ENCODE data around the gene PGA3.
"Not testable (repeated sequence)": the region's sequence is repeated elsewhere in the genome, so short reads cannot be mapped to it uniquely, and the experiment has no call there.

Gene PGA3

DNA sequence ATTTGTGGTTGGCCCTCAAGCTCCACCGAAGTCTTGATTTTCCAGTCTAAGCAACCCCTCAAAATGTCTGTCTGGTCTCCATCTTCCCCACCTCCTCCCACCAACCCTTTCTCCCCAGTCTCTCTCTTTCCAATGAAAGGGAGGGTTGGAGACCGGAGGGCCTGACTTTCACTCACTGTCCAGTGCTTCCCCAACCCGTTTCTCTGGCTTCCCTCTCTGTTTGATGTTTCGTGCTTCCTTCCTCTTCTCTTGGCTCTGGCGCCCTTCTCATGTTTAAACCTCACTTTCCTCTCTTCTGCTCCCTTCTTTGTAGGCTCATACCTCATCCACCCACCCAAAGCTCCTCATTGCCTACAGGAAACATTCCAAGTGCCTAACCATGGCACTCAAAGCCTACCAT lies 31.0 kb upstream of the PGA3 start:
- no peak for DNase-seq

DNA sequence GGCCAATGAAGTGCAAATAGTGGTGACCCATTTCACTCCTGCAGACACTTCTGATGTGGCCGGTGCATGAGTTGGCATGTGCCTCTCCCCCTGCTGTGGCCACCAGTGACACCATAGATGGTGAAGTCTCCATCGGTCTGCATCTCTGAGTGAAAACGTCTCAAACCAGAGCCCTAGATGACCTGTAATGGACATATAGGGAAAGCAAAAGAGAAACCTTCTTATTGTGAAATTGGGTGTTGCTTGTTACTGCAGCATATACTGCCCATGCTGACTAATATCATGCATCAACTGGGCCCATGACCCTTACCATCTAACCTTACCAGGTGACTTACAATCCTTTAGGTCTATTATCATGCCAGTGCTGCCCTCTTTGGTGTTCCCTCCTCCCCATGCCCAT lies 30.4 kb upstream of the PGA3 start:
- no peak for DNase-seq

DNA sequence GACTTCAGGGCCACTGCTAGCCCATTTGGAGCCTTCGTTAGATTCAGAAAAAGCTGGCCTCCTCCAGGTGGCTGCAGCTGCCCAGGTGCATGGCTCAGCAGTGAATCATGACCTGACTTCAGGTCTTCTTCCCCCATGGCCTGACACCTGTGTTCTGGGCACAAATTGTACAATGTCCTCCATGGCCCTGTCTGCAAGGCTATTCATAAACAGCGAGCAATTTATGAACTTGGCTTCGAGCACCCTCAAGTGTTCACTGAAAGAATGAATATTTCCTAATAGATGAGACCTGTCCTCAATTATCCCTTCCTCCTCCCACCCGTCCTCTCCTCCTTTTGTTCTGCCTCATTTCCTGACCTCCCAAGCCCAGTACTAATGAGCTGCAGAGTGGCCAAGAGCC lies 29.9 kb upstream of the PGA3 start:
- no peak for DNase-seq

DNA sequence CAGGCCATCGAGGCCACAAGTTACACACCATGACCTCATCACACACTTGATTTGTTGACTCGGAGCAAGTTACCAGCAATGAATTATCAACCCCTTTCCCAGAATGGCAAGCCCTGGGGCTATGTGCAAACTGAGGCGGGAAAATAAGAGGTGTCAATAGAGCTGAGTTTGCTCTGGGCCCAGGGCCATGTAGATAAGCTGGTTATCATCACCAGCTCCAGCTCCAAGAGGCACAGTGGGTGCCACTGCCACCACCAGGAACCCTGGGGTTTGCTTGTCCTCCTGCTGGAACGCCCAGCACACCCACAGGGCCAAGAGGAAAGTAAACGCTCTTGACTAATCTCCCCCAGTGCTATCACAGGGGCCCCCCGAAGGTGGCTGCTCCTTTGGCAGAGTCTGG lies 29.0 kb upstream of the PGA3 start:
- no peak for DNase-seq

DNA sequence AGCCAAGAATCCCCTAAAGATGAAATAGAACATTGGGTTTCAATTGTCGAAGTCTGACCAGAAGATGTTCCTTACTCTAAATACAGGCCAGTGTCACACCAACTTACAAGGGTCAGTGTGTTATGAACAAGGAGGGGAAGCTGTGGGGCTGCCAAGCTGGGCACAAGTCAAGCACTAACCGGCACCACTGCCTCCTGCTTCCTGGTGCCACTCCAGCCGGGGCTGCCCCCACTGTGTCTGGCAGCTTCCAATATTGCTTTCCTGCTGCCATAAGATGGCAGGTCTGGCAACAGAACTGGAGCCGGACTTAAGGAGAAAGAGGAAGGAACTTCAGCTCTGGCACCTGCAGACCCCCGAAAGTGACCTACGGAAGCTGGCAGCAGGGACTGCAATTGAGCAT lies 28.4 kb upstream of the PGA3 start:
- no peak for DNase-seq

DNA sequence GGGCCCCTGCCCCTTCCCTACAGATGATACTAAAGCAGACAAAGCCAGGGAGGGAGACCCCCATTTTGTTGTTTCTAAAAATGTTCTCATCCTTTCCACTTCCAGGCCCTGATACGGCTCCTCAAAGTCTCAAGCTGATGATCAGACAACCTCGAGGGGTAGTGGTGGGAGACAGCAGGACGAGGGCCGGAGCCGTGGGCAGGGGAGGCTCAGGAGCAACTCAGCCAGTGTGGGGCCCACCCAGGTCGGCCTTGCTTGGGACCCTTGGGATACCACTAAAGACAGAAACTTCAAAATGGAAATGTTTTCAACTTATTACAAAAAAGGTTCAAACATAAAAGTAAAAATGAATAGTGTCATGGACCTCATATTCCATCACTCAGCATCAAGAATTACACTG lies 26.9 kb upstream of the PGA3 start:
- no peak for DNase-seq

DNA sequence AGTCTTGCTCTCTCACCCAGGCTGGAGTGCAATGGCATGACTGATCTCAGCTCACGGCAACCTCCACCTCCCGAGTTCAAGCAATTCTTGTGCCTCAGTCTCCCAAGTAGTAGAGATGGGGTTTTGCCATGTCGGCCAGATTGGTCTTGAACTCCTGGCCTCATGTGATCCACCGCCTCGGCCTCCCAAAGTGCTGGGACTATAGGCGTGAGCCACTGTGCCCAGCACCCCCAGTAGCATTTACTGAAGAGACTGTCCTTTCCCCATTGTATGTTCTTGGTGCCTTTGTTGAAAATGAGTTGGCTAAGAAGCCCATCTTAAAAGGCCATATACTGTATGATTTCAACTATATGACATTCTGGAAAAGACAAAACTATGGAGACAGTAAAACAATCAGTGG lies 23.1 kb upstream of the PGA3 start:
- not testable (repeated sequence) for DNase-seq

DNA sequence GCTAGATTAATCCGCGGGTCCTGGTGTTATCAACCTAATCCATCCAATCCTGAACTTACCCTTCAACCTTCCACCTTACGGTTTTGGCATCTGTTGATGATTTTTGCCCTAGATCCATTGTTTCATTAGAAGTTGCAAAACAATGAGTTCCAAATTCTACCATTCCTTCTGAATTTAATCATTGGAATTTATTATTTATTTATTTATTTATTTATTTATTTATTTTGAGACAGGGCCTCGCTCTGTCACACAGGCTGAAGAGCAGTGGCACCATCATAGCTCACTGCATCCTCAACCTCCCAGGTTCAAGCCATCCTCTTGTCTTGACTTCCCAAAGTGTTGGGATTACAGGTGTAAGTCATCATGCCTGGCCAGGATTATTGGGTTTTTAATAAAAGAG lies 21.8 kb upstream of the PGA3 start:
- no peak for DNase-seq

DNA sequence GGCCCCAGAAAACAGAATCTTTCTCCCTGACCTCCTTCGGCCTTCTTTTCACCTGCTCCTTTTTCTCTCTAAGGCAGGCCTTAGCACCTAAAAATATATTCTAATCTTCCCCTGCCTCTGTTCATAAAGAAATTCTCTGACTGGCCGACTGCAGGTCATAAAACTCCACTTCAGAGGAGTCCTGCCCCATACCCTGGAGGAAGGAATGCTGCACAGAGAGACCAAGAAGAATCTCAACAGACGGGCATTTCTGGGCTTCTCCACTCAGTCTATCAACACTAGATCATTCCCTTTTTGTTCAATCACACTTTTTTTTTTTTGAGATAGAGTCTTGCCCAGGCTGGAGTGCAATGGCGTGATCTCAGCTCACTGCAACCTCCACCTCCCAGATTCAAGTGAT lies 19.7 kb upstream of the PGA3 start:
- DNase-seq = no peak

DNA sequence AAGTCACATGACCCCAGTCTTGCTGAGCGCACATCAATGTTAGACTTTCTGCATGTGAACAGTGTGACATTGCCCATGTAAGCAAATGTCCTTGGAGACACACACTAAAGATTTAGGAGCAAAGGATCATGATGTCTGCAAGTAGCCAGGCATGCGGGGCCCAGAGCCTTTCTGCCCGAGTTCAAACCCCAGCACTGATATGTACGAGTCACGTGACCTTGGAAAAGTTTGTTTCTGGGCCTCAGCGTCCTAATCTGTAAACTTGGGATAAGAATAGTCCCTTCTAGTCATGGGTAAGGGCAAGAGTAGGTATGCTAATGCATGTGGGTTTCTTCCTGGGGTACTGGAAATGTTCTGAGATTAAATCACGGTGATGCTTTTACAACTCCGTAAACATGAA lies 16.8 kb upstream of the PGA3 start:
- DNase-seq = no peak

DNA sequence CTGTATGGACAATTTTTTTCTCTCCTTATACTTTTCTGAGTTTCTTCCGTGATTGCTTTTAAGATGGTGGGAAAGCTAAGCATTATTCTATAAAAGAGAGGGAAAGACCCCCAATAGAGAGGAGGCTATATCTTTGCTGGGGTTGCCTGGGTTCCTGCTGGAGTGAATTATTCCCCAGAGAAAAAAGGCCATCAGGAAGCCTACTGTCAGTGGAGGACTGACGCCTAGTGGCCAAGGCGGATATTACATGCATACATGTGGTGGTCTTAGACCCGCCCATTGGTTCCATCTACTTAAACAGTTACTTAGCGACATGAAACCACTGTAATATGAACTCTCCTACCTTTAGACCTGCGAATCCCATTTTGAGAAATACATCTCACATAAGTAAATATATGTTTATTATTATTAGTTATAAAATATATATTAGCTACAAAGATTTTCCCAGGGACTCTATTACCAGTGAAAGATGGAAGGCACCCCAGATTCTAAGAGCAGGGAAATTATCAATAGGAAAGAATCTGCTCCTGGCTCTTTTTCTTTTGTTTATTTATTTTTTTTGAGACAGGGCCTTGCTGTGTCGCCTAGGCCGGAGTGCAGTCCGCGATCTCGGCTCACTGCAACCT lies 15.7 kb upstream of the PGA3 start:
- DNase-seq = peak; percentile 70 to 82

DNA sequence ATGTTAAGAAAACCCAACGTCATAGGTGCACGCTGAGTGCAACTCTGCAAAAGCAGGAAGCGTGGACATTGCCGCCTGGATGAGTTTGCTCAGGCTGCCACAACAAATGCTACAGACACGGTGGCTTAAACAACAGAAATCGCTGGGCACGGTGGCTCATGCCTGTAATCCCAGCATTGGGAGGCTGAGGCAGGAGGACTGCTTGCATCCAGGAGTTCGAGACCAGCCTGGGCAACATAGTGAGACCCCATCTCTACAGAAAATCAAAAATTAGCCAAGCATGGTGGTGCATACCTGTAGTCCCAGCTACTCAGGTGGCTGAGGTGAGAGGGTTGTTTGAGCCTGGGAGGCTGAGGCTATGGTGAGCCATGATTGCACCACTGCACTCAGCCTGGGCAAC lies 13.4 kb upstream of the PGA3 start:
- no peak for DNase-seq

DNA sequence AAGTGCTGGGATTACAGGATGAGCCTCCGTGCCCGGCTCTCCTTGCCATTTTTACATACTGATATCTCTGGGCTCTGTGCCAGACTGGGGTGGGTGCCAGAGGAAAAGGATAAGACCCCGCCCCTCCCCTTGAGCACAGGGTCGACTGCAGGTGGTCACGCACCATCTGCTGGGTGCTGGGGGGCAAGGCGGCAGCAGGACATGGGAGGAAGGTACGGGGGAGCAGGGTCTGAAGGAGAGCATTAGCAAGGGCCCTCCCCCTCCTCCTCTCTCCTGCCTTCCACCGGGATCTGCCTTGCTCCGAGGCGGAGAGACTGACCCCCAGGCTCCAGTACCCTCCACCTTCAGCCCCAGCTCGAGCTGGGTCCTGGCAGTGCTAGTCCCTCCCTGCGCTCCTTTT lies 9.7 kb upstream of the PGA3 start:
- no peak for DNase-seq

DNA sequence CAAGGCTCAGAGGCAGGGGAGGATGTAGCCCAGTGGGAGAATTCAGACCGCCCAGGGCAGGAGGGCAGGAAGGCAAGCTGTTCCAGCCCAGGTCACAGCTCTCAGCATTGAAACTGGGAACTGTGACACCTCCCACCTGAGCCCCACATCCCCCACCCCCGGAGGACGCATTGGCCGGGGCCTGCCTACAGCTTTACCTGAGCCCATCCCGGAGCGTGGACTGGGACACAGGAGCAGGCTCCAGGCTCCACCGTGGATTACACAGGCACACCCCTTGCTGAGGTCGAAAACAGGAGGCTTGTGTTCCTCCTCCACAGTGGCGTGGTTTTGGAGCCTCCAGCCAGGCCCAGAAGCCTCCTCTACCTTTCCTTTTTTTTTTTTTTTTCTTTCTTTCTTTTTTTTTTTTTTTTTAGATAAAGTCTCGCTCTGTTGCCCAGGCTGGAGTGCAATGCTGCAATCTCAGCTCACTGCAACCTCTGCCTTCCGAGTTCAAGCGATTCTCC lies 9.1 kb upstream of the PGA3 start:
- DNase-seq = no peak

DNA sequence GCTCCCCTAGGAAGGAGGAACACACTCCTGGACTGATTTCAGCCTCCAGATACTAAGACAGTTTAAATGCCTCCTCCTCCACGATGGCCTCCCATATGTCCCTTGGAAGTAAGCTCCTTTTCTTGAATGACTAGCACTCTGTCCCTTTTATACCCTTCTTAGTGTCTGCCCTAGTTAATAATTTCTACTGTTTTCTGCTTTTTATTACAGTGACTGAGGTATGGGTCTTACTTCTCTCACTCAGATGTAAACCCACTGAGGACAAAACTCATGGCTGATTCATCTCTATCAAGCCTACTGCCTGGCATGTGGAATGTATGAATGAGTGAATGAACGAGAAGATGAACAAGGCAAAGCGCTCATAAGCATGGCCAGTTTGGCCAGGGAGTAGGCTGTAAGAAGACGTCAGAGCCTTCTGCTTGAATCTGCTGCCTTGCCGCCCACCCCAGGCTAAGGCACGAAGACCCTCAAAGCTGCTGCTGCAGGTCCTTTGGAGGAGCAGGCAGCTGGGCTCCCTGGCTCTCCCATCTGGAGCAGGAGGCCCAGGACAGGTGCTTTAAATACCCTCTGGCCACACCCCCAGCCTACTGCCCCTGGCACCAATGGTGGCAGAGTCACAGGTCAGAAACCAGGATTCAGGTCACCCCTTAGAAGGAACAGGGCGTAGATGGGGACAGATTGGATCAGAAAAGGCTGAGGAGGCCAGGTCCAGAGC lies 8.2 kb upstream of the PGA3 start:
- no peak for DNase-seq

DNA sequence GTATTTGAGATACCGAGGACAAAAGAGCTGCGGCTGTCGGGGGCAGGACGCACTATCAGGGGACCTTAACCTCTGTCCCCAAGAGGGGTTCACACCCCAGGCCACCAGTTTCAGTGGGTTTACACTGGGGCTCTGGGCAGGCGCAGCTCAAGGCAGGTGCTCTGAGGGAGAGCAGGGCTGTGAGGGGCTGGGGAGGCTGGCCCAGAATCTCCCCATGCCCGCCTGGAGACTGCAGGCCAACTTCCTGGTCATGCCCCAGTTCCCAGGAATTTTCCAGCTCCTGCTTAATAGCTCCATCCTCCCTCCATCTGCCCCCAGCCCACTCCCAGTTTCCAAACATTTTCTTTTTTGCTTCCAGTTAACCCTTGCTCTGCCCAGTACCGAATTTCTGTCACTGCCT lies 7.6 kb upstream of the PGA3 start:
- no peak for DNase-seq

DNA sequence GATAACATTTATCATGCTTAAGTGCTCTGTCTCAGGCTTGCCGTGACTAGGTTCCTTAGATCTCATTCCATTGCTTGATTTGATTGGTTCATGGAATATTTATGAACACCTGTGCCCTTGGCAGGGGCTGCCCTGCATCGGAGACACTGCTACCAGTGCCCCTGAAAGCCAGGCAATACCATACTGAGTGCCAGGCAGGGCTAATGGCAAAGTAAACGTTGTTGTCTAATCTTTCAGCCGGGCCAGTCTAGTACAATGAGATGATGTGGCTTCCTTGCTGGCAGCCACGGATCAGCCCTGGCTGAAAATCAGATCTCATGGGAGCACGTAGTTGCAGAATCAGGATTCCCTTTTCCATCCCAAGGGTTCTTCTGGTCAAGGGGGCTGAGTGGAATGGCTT lies 5.0 kb upstream of the PGA3 start:
- no peak for DNase-seq

DNA sequence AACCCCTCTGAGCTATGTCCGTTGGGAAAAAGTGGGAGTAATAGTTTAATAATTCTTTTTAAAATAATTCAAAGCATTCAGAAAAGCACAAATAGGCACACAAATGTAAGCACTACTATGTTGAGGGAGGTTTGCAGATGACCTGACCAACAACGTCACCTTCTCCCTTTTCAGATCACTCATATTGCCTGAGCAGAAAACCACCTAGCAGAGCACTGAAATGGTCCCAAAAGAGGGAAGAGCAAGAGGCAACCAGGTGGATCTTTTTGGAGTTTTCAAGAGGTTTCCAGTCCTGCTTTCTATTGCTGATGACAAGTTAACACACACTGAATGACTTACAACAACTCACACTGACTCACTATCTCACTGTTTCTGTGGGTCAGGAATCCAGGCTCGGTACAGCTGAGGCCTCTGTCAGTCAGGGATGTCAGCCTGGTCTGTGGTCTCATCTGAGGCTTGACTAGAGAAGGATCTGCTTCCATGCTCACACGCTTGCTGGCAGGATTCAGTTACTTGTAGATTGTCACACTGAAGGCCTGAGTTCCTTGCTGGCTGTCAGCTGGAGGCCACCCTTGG lies 4.3 kb upstream of the PGA3 start:
- no peak for DNase-seq

DNA sequence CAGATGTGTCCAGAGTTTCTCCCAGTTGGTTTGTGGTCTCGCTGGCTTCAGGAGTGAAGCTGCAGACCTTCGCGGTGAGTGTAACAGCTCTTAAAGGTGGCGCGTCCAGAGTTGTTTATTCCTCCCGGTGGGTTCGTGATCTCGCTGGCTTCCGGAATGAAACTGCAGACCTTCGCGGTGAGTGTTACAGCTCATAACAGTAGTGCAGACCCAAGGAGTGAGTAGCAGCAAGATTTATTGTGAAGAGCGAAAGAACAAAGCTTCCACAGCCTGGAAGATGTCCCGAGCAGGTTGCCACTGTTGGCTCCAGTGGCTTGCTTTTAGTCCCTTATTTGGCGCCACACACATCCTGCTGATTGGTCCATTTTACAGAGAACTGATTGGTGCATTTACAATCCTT lies 1.8 kb upstream of the PGA3 start:
- no peak for DNase-seq

DNA sequence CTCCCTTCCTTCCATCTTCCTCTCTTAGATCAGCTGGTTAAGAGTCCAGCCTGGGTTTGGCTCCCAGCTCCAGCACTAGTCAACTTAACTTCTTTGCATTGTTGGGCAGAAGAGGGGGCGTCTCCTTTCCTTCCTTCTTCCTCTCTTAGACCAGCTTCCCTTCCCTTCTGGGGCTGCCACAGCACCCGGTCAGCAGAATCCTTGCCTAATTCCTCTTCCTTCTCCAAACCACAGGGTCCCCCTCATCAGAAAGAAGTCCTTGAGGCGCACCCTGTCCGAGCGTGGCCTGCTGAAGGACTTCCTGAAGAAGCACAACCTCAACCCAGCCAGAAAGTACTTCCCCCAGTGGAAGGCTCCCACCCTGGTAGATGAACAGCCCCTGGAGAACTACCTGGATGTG lies 558 bp downstream of the PGA3 start:
- not testable (repeated sequence) for DNase-seq

DNA sequence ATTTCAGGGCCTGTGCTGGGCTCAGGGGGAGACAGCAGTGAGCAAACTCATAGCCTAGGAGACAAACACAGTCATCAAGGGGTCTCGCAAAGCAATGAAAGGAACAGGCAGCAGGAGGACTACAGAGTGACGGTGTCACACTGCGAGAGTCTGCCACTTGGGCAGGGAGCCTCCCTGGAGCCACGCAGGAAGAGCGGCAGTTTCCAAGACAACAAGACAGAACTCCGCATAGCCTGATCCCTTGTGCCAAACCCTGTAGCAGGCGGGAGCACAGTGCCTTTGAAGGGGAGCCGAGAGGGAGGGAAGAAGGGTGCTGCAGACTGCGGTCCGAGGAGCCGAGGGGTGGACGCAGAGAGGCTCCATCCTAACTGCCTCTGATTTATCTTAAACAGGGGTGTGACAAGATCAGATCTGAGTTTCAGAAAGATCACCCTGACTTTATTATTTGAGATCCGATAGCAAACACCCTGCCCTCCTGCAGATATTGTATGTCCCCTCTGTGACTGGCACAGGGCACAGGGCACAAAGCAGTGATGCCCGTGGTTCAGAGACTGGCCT lies 1.3 kb downstream of the PGA3 start:
- DNase-seq = not testable (repeated sequence)

DNA sequence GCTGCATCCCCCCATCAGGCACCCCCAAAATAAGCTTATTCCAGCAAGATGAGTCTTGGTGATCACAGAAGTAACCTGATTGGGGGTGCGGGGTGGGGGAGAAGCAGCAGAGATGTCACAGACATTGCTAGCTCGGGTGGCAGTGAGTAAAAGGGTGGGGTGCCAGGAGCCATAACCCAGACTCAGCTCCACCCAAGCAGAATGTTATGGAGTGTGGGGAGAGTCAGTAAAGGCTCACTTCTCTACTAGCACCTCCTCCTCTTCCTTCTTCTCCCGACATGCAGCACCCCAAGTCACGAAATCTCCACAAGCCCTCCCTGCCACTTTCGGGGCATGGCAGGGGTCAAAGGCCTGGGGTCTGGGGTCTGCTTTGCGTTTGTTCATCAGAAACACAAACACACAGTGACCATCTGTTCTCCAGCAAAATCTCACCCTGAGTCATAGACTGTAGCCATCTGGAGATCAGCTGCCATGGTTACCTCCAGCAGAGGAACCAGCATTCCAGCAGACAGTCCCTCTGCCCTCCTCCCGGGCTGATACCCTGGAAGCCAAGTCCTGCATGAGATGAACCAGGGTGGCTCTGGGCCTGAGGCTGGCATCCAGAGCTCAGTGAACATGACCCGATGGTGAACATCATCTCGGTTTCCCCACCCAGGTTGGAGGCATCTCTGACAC lies 4.5 kb downstream of the PGA3 start:
- DNase-seq = not testable (repeated sequence)

DNA sequence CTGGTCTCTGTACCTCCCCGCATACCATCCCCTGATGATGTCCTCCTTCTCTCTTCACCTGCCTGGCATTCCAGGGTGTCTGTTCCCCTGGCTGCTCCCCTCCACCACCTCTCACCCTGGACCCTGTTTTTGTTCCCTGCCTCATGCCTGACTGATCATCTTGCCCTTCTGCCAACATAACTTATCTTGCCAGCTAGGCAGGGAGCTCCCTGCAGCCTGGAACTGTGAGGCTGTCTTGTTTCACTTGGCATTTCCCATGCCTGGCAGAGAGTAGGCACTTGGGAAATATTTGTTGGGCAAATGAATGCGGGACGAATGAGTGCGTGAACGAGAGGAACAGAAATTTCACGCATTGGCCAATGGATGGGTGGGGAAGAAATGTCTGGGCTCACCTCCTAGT lies 7.3 kb downstream of the PGA3 start:
- DNase-seq = not testable (repeated sequence)
